HG03095 (cell line): ENCODE data around the gene CAMTA1.

Experiments
- ATAC-seq: cut with Tn5 transposase; IDR thresholded peaks from one replicate; pipeline ENCODE4 v1.9.1; 2021; ENCODE audit warnings: moderate library complexity; ENCODE audit not compliant: unreplicated experiment

The CAMTA1 gene

GRCh38 chr1:7097938-7098592, 312.8 kb downstream of the CAMTA1 start:
- no peak for ATAC-seq

DNA sequence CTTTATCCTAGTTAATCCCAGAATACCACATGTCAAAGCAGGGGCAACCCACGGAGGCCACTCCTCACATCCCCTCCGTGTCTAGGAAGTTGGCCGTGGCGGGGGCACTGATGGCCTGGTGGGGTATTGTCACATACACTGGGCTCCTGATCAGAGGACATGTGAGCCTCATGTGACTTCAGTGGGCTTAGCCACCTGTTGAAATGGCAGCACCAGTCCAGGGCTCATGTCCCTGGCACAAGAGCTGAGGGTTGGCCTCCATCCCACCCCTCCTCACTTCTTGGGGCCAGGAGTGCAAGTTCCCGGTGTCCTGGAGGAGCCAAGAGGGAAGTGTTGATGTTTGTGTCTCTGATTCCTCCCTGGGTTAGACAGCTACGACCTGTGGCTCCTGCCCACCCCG, 313.4 kb downstream of the CAMTA1 start:
- no peak for ATAC-seq

- ATAC-seq, result no peak
These were observed 315.2 kb downstream of the CAMTA1 start for GRCh38 chr1:7100479-7100878.

- ATAC-seq, result no peak
These were observed 315.9 kb downstream of the CAMTA1 start for GRCh38 chr1:7101187-7101586.

GRCh38 chr1:7103361-7103782, 318.1 kb downstream of the CAMTA1 start:
- ATAC-seq, result no peak

DNA sequence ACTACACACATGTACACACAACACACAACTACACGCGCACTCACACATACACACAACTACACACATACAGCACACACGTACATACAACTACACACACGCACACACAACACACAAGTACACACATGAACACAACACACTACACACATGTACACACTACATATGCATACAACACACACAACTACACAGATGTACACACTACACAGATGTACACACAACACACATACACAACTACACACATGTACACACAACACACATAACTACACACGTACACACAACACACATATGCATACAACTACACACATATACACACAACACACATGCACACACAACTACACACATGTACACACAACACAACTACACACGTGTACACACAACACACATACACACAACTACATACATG, 318.6 kb downstream of the CAMTA1 start:
- no peak for ATAC-seq

GRCh38 chr1:7104339-7104738, 319.1 kb downstream of the CAMTA1 start:
- ATAC-seq, result no peak

- no peak for ATAC-seq
These were observed 320.0 kb downstream of the CAMTA1 start for GRCh38 chr1:7105269-7105668.

GRCh38 chr1:7106442-7107108, 321.3 kb downstream of the CAMTA1 start:
- no peak for ATAC-seq

- no peak for ATAC-seq
These were observed 322.0 kb downstream of the CAMTA1 start for GRCh38 chr1:7107109-7107830.

DNA sequence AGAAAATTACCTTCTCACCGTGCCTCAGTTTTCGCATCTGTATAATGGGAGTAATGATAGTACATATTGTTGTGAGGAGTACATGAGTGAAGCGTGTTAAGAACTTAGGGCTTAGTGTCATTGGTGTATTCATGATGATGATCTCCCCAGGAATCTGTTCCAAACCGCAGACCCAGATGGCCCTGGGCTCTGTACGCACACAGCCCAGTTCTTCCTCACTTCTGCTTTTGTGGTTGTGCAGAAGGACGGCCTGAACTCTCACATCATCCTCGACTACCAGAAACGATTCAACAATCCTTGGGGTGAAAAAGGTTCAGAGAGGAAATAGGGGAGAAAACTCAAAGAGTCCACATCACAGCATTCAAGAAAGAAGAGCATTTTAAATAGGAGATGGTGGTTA, 323.0 kb downstream of the CAMTA1 start:
- no peak for ATAC-seq

DNA sequence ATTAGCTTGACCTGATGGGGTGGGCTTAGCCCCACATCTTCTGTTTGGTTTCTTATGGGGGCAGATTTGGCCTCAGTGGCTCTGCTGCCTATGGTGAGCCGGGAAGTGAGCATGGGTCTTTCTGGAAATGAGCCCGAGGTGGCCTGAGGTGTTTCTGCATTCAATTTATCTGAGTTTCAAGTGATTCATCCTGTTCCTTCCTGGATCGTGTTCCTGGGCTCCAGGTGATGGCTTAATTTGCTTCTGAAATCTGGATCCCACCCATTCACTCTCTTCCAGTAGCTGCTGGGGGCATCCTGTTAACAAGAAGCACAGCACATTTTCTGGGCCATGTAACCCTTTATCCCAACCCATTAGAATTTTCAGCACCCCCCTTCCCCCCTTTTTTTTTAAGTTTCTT, 324.6 kb downstream of the CAMTA1 start:
- no peak for ATAC-seq

DNA sequence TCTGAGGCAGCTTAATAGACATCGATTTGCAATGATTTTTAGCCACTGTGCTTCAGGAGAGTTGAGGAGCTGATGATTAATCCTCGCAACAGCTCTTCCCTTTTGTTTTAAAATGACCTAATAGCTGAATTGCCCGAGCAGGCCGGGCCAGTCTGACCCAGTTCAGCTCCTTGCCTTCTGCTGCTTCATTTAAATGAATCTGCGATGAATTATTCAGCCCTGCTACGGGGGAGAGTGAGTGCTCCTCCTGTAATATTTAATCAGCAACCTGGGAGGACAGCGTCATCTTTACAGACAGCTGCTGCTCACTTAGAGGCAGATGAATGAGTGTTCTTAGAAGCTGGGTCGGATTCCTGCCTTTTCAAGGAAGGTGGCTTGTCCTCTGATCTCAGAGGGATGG, 325.1 kb downstream of the CAMTA1 start:
- ATAC-seq, result no peak

- no peak for ATAC-seq
These were observed 326.6 kb downstream of the CAMTA1 start for GRCh38 chr1:7111853-7112252.

DNA sequence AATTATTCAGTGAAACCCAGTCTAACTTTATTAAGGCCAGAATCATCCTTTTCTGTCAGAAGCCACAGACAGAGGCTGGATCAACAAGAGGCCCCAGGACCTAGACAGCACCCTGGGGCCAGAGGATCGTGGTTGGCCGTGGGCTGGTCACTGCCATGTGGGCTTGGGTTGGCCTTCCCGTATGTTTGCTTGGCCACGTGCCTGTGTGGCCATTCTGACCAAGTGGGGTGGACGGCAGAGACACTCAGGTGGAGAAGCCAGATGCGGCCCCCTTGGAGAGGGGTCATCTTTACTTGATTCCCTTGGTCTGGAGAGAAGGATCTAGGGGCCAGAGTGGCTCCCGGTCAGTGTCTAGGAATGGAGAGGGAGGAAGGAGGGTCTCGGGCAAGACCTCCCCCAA, 327.9 kb downstream of the CAMTA1 start:
- ATAC-seq, result no peak

GRCh38 chr1:7113822-7114221, 328.6 kb downstream of the CAMTA1 start:
- no peak for ATAC-seq

- ATAC-seq, result no peak
These were observed 330.7 kb downstream of the CAMTA1 start for GRCh38 chr1:7116001-7116400.

GRCh38 chr1:7117399-7118281, 332.4 kb downstream of the CAMTA1 start:
- ATAC-seq, result no peak

DNA sequence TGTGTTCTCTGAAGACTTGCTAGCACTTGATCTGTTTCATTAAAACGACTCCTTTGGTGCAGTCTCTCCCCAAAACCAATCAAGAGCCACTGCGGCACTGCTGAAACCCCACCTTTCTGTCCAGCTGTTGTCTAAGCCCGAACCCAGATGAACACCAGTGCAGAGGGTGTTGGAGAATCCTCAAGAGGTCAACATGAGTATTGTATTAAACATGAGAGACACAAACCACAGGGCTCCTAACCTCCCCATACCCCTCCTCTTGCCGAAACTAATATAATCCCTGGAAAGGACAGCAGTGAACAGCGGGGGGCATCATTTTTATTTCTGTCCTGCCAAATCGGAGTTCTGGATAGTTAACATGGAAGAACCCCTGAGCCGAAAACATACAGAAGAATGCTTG, 333.9 kb downstream of the CAMTA1 start:
- no peak for ATAC-seq

DNA sequence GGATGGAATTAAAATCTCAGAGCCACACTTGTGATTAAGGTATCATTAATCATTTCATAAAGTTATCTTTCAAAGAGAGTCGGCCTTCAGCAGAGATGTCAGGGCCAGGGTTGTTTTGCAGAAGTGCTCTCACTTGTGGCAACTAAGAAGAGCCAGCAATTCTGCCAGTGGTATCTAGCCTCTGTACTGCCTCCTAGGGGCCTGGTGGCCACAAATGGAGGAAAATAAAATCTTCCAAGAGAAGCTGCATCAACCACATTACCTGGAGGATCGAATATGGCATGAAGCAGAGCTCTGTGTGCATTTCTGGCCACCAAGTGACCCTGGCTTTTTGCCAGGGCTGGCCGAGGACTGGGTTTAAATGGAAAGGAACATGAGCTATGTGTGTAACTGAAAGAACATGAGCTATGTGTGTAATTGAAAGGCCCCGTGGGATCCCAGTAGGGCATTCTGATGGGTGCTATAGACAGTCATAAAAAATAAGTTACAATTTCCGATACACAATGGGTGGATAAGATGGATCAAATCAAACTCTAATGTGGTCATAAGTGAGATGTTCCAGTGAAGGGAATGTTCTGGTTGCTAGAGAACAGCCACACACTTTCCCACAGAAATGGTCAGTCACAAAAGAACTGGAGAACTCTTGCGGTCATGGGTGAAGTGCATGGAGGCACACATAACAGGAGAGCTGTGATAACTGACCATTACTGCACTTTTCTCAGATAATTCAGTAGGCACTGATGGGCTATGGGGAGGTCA, 335.8 kb downstream of the CAMTA1 start:
- ATAC-seq, result no peak

- no peak for ATAC-seq
These were observed 336.4 kb downstream of the CAMTA1 start for GRCh38 chr1:7121622-7121988.
